GM12878 (cell line): ENCODE results near the gene TMPRSS6.

Experiments used
- BRCA1 ChIP-seq: IDR thresholded peaks from 2 replicates; pipeline ENCODE4 v1.6.1; 2011; ENCODE audit warnings: low read depth, low read length, improper control_type of control experiment
- CHD4 ChIP-seq: fragments of 200-600 bp; sonication (generic); IDR thresholded peaks from 2 replicates; pipeline ENCODE4 v1.6.1; 2016; ENCODE audit warnings: mild to moderate bottlenecking
- CTCF ChIP-seq, 3 experiments: IDR thresholded peaks in 2 of 3; conservative IDR thresholded peaks in 1 of 3; 2 replicates each; pipeline ENCODE4 v1.5.1; 2011; ENCODE audit warnings: low read depth in 3 of 3, low read length in 3 of 3, mild to moderate bottlenecking in 3 of 3, control low read depth in 2 of 3, moderate library complexity in 2 of 3, inconsistent platforms in 1 of 3, mixed read lengths in 1 of 3; ENCODE audit not compliant: control insufficient read depth in 2 of 3, insufficient read depth in 1 of 3; ENCODE audit errors: extremely low read depth in 1 of 3
- ETV6 ChIP-seq, 2 experiments: fragments of 450-650 bp in 1 of 2; IDR thresholded peaks in 1 of 2; conservative IDR thresholded peaks in 1 of 2; 2 replicates each; pipeline ENCODE4 v1.6.1; 2014; ENCODE audit warnings: antibody characterized with exemption in 1 of 2, borderline replicate concordance in 1 of 2, low read depth in 1 of 2, mild to moderate bottlenecking in 1 of 2, moderate library complexity in 1 of 2
- EZH2 ChIP-seq: IDR thresholded peaks from 2 replicates; pipeline ENCODE4 v1.6.1; 2012; ENCODE audit warnings: low read depth, mild to moderate bottlenecking, control low read depth, inconsistent platforms, low read length, borderline replicate concordance; ENCODE audit not compliant: control insufficient read depth
- HCFC1 ChIP-seq: fragments of 150-350 bp; IDR thresholded peaks from 2 replicates; pipeline ENCODE4 v1.6.1; 2014; ENCODE audit warnings: low read length
- IKZF1 ChIP-seq: fragments of 450-650 bp; conservative IDR thresholded peaks from 2 replicates; pipeline ENCODE4 v1.6.1; 2017; ENCODE audit warnings: antibody characterized with exemption, mild to moderate bottlenecking
- POLR2A ChIP-seq: IDR thresholded peaks from 2 replicates; pipeline ENCODE4 v1.6.1; 2011; ENCODE audit warnings: low read depth, mild to moderate bottlenecking, low read length
- REST ChIP-seq: IDR thresholded peaks from 2 replicates; pipeline ENCODE4 v1.6.1; 2012; ENCODE audit warnings: mild to moderate bottlenecking, low read depth, low read length
- SP1 ChIP-seq: IDR thresholded peaks from one replicate; pipeline ENCODE4 v1.6.1; 2011; ENCODE audit warnings: low read depth, low read length
- USF1 ChIP-seq: IDR thresholded peaks from 2 replicates; pipeline ENCODE4 v1.6.1; 2011; ENCODE audit warnings: borderline replicate concordance, low read depth, mild to moderate bottlenecking, moderate library complexity, mixed read lengths, low read length; ENCODE audit not compliant: insufficient read depth; ENCODE audit errors: extremely low read length
- TF ChIP-seq, protein P1 (sequence below): IDR thresholded peaks from 2 replicates; pipeline ENCODE4 v1.6.1; 2011; ENCODE audit warnings: borderline replicate concordance, low read depth, mild to moderate bottlenecking, moderate library complexity, low read length; ENCODE audit not compliant: insufficient read depth, poor library complexity, severe bottlenecking
- TF ChIP-seq, protein P2 (sequence below): fragments of 450-650 bp; IDR thresholded peaks from 2 replicates; pipeline ENCODE4 v1.6.1; 2016; ENCODE audit warnings: mild to moderate bottlenecking, moderate library complexity, borderline replicate concordance

DNA sequence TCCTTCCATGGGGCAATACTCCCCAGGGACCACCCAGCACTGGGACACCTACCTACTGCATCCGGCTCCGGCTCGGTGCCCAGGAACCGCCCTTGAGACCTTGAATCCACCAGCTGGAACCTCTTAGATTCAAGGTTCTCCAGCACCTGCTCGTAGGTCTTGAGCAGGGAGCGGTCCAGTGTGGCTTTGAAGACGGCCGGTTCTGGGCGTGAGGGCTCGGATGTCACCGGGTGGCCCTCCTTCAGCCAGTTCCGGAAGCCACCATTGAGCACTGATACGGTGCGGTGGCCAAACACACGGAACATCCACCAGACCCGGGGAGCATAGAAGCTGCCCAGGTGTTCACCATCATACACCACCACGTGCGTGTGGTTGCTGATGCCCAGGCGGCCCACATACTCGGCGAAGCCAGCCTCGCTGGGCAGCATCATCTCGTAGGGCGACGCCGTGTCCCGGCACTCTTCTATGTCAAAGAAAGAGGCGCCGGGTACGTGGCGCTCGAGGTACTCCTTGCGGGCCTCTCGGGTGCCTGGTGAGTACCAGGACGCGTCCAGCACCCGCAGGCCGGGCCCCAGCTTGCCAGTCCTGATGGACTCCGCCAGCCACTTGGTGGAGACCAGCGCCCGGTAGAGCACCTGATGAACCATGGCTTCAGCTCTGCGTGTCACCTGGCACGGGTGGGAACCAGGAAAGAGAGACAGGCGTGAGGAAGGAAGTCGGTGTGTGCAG, 91.3 kb downstream of the TMPRSS6 start:
- TF ChIP-seq ETV6 (conservative IDR thresholded peaks at IDR 0.05 in 1 of 2, IDR thresholded peaks at IDR 0.05 in 1 of 2; ENCODE audit: borderline replicate concordance in 1 of 2, low read depth in 1 of 2) (no peak), CTCF (IDR thresholded peaks at IDR 0.05 in 2 of 3, conservative IDR thresholded peaks at IDR 0.05 in 1 of 3; ENCODE audit: control insufficient read depth in 2 of 3, extremely low read depth in 1 of 3, insufficient read depth in 1 of 3, low read depth in 3 of 3, low read length in 3 of 3) (no peak), CHD4 (no peak), USF1 (no peak), EZH2 (no peak), SP1 (no peak), HCFC1 (no peak), IKZF1 (no peak), REST (no peak), BRCA1 (no peak), POLR2A (no peak)
- TF ChIP-seq, protein P1, sequence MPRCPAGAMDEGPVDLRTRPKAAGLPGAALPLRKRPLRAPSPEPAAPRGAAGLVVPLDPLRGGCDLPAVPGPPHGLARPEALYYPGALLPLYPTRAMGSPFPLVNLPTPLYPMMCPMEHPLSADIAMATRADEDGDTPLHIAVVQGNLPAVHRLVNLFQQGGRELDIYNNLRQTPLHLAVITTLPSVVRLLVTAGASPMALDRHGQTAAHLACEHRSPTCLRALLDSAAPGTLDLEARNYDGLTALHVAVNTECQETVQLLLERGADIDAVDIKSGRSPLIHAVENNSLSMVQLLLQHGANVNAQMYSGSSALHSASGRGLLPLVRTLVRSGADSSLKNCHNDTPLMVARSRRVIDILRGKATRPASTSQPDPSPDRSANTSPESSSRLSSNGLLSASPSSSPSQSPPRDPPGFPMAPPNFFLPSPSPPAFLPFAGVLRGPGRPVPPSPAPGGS = no peak
- TF ChIP-seq, protein P2, sequence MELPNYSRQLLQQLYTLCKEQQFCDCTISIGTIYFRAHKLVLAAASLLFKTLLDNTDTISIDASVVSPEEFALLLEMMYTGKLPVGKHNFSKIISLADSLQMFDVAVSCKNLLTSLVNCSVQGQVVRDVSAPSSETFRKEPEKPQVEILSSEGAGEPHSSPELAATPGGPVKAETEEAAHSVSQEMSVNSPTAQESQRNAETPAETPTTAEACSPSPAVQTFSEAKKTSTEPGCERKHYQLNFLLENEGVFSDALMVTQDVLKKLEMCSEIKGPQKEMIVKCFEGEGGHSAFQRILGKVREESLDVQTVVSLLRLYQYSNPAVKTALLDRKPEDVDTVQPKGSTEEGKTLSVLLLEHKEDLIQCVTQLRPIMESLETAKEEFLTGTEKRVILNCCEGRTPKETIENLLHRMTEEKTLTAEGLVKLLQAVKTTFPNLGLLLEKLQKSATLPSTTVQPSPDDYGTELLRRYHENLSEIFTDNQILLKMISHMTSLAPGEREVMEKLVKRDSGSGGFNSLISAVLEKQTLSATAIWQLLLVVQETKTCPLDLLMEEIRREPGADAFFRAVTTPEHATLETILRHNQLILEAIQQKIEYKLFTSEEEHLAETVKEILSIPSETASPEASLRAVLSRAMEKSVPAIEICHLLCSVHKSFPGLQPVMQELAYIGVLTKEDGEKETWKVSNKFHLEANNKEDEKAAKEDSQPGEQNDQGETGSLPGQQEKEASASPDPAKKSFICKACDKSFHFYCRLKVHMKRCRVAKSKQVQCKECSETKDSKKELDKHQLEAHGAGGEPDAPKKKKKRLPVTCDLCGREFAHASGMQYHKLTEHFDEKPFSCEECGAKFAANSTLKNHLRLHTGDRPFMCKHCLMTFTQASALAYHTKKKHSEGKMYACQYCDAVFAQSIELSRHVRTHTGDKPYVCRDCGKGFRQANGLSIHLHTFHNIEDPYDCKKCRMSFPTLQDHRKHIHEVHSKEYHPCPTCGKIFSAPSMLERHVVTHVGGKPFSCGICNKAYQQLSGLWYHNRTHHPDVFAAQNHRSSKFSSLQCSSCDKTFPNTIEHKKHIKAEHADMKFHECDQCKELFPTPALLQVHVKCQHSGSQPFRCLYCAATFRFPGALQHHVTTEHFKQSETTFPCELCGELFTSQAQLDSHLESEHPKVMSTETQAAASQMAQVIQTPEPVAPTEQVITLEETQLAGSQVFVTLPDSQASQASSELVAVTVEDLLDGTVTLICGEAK = no peak
